ENCODE measurements around the gene VWA2.

The VWA2 gene

GRCh38 chr10:114199239-114199638 is 39.8 kb upstream of the VWA2 start:
- H3K4me1 ChIP-seq (ENCODE audit: low read length): 0 out of 2 replicates have a peak, but pooled peaks cover 8% of the 10 kb centered on the region
- TF ChIP-seq EZH2 (optimal IDR thresholded peaks at IDR 0.05; ENCODE audit: low read depth, low read length): no peak
- TF ChIP-seq CTCF (IDR thresholded peaks at IDR 0.05; ENCODE audit: low read length): no peak
- TF ChIP-seq EZH2phosphoT487 (IDR thresholded peaks at IDR 0.05; ENCODE audit: low read length): no peak
- H3K9ac ChIP-seq (ENCODE audit: low read length): no peak overlapping the region
- H3K9me2 ChIP-seq (replicated peaks; ENCODE audit: insufficient read depth, low read length): no peaks in the 10 kb centered on the region
- no peak for DNase-seq
- H2AFZ ChIP-seq (ENCODE audit: low read length): no peak overlapping the region
- no peaks in the 10 kb centered on the region for H3K27me3 ChIP-seq (replicated peaks; ENCODE audit: insufficient read depth, low read length)
- no peaks in the 10 kb centered on the region for H4K20me1 ChIP-seq (ENCODE audit: insufficient read depth, low read length)
- no peak overlapping the region for H3K4me2 ChIP-seq (ENCODE audit: low read depth, low read length)
- H3K4me3 ChIP-seq (ENCODE audit: low read length): no peak overlapping the region
- H3K27ac ChIP-seq (ENCODE audit: low read length): no peak overlapping the region
- H3K36me3 ChIP-seq (replicated peaks; ENCODE audit: insufficient read depth, low read length): no peaks in the 10 kb centered on the region
- no peaks in the 10 kb centered on the region for H3K9me3 ChIP-seq (replicated peaks; ENCODE audit: insufficient read depth, low read length)
- H3K79me2 ChIP-seq (ENCODE audit: low read length): no peaks in the 10 kb centered on the region
- H3F3A ChIP-seq (ENCODE audit: insufficient read depth, low read length): no peaks in the 10 kb centered on the region

DNA sequence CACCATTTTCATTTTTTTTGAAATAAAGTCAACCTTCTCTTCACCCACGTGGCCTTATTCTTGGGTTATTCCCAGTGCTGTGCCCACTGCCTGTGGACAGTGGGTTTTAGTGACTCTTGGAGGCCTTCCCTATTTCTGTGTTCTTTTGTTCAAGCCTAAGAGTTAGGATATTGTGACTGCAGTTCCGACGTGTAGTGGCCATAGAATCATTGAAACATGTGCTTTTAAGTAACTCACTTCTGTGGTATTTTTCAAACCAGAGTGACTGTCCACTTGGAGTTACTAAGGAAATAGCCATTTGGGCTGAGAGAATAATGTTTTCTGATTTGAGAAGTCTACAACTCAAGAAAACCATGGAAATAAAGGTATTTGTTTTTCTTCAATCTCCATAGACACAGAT is 36.2 kb upstream of the VWA2 start:
- no peaks in the 10 kb centered on the region for H3K27me3 ChIP-seq (replicated peaks; ENCODE audit: insufficient read depth, low read length)
- no peaks in the 10 kb centered on the region for H3K9me2 ChIP-seq (replicated peaks; ENCODE audit: insufficient read depth, low read length)
- no peak for TF ChIP-seq EZH2 (optimal IDR thresholded peaks at IDR 0.05; ENCODE audit: low read depth, low read length)
- no peak for TF ChIP-seq EZH2phosphoT487 (IDR thresholded peaks at IDR 0.05; ENCODE audit: low read length)
- no peak for TF ChIP-seq CTCF (IDR thresholded peaks at IDR 0.05; ENCODE audit: low read length)
- no peaks in the 10 kb centered on the region for H3K36me3 ChIP-seq (replicated peaks; ENCODE audit: insufficient read depth, low read length)
- H4K20me1 ChIP-seq (ENCODE audit: insufficient read depth, low read length): no peaks in the 10 kb centered on the region
- H3K4me3 ChIP-seq (ENCODE audit: low read length): no peak overlapping the region
- no peaks in the 10 kb centered on the region for H3K9me3 ChIP-seq (replicated peaks; ENCODE audit: insufficient read depth, low read length)
- no peak overlapping the region for H3K9ac ChIP-seq (ENCODE audit: low read length)
- no peaks in the 10 kb centered on the region for H3F3A ChIP-seq (ENCODE audit: insufficient read depth, low read length)
- H3K4me2 ChIP-seq (ENCODE audit: low read depth, low read length): no peak overlapping the region
- DNase-seq: no peak
- no peak overlapping the region for H3K27ac ChIP-seq (ENCODE audit: low read length)
- no peaks in the 10 kb centered on the region for H3K4me1 ChIP-seq (ENCODE audit: low read length)
- no peak overlapping the region for H2AFZ ChIP-seq (ENCODE audit: low read length)
- H3K79me2 ChIP-seq (ENCODE audit: low read length): no peaks in the 10 kb centered on the region

DNA sequence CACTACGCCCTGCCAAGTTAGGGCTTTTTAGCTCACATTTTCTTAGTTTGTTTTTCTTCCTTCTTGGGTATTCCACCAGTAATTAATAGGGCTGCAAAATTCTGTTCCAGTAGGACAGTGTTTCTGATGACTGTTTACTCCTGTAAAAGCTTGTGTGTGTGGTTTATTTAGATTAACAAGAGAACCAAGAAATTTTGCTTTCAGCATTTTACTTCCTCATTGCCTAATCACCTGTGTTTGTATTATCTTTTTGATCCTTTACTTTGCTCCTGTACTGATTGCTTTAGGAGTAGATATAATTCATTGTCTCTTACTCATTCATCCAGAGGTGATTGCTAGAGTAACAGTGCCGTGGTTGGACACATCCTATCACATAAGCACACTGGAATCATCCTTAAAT is 32.2 kb upstream of the VWA2 start:
- H3K36me3 ChIP-seq (replicated peaks; ENCODE audit: insufficient read depth, low read length): no peaks in the 10 kb centered on the region
- H3K27me3 ChIP-seq (replicated peaks; ENCODE audit: insufficient read depth, low read length): no peaks in the 10 kb centered on the region
- no peaks in the 10 kb centered on the region for H3K9me3 ChIP-seq (replicated peaks; ENCODE audit: insufficient read depth, low read length)
- no peak overlapping the region for H3K4me3 ChIP-seq (ENCODE audit: low read length)
- no peak overlapping the region for H3K4me2 ChIP-seq (ENCODE audit: low read depth, low read length)
- H3K79me2 ChIP-seq (ENCODE audit: low read length): no peaks in the 10 kb centered on the region
- H4K20me1 ChIP-seq (ENCODE audit: insufficient read depth, low read length): no peaks in the 10 kb centered on the region
- no peaks in the 10 kb centered on the region for H3K9me2 ChIP-seq (replicated peaks; ENCODE audit: insufficient read depth, low read length)
- H3K27ac ChIP-seq (ENCODE audit: low read length): no peak overlapping the region
- DNase-seq: no peak
- H3K4me1 ChIP-seq (ENCODE audit: low read length): no peaks in the 10 kb centered on the region
- TF ChIP-seq EZH2 (optimal IDR thresholded peaks at IDR 0.05; ENCODE audit: low read depth, low read length) (no peak), EZH2phosphoT487 (IDR thresholded peaks at IDR 0.05; ENCODE audit: low read length) (no peak), CTCF (IDR thresholded peaks at IDR 0.05; ENCODE audit: low read length) (no peak)
- no peak overlapping the region for H3K9ac ChIP-seq (ENCODE audit: low read length)
- H2AFZ ChIP-seq (ENCODE audit: low read length): no peak overlapping the region
- H3F3A ChIP-seq (ENCODE audit: insufficient read depth, low read length): no peaks in the 10 kb centered on the region

All from MM.1S (cell line).